Liver (tissue), 3 donors: ENCODE data around the gene PABPC1L.

Experiments
- FOXA1 ChIP-seq: IDR thresholded peaks from 2 replicates; pipeline ENCODE4 v1.6.1; 2016; ENCODE audit warnings: antibody characterized with exemption
- RAD21 ChIP-seq, 2 donors: IDR thresholded peaks; 2 replicates each; pipeline ENCODE4 v1.6.1; 2016; ENCODE audit warnings: antibody characterized with exemption in 2 of 2, mild to moderate bottlenecking in 2 of 2
- YY1 ChIP-seq: IDR thresholded peaks from 2 replicates; pipeline ENCODE4 v1.6.1; 2016; ENCODE audit warnings: antibody characterized with exemption, mild to moderate bottlenecking
- TF ChIP-seq, protein P1 (sequence below): fragments of 150-350 bp; IDR thresholded peaks from 2 replicates; pipeline ENCODE4 v1.5.1; 2017; ENCODE audit warnings: improper control_type of control experiment, low read depth, low read length; ENCODE audit not compliant: missing input control
- TF ChIP-seq, protein P2 (sequence below): IDR thresholded peaks from 2 replicates; pipeline ENCODE4 v1.6.1; 2016; ENCODE audit warnings: antibody characterized with exemption
- donor health status: healthy.
- donor health status: healthy.

GRCh38 chr20:44962483-44962882, 52.6 kb downstream of the PABPC1L start:
- TF ChIP-seq, protein P1, sequence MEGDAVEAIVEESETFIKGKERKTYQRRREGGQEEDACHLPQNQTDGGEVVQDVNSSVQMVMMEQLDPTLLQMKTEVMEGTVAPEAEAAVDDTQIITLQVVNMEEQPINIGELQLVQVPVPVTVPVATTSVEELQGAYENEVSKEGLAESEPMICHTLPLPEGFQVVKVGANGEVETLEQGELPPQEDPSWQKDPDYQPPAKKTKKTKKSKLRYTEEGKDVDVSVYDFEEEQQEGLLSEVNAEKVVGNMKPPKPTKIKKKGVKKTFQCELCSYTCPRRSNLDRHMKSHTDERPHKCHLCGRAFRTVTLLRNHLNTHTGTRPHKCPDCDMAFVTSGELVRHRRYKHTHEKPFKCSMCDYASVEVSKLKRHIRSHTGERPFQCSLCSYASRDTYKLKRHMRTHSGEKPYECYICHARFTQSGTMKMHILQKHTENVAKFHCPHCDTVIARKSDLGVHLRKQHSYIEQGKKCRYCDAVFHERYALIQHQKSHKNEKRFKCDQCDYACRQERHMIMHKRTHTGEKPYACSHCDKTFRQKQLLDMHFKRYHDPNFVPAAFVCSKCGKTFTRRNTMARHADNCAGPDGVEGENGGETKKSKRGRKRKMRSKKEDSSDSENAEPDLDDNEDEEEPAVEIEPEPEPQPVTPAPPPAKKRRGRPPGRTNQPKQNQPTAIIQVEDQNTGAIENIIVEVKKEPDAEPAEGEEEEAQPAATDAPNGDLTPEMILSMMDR, result no peak
- TF ChIP-seq FOXA1 (no peak), RAD21 (IDR thresholded peaks at IDR 0.05) (no peak), YY1 (no peak)
- TF ChIP-seq, protein P2, sequence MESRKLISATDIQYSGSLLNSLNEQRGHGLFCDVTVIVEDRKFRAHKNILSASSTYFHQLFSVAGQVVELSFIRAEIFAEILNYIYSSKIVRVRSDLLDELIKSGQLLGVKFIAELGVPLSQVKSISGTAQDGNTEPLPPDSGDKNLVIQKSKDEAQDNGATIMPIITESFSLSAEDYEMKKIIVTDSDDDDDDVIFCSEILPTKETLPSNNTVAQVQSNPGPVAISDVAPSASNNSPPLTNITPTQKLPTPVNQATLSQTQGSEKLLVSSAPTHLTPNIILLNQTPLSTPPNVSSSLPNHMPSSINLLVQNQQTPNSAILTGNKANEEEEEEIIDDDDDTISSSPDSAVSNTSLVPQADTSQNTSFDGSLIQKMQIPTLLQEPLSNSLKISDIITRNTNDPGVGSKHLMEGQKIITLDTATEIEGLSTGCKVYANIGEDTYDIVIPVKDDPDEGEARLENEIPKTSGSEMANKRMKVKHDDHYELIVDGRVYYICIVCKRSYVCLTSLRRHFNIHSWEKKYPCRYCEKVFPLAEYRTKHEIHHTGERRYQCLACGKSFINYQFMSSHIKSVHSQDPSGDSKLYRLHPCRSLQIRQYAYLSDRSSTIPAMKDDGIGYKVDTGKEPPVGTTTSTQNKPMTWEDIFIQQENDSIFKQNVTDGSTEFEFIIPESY, result no peak
